DMS 273 (cell line): ENCODE results near the gene CFB.
"Not testable (repeated sequence)": the region's sequence is repeated elsewhere in the genome, so short reads cannot be mapped to it uniquely, and the experiment has no call there.

Experiments
- DNase-seq: peaks from one replicate; lab custom pipeline; 2025; ENCODE audit not compliant: unreplicated experiment; lab: John Stamatoyannopoulos, UW

Gene CFB

GRCh38 chr6:31969712-31970603 is 24.1 kb downstream of the CFB start:
- no peak for DNase-seq

GRCh38 chr6:31970604-31971271 is 24.8 kb downstream of the CFB start:
- peak; percentile 75 for DNase-seq

- DNase-seq, result no peak
Measured at GRCh38 chr6:31971279-31971992, 25.5 kb downstream of the CFB start.

GRCh38 chr6:31971993-31972708 is 26.3 kb downstream of the CFB start, which contains the start of gene DXO:
Gene DXO (minus strand): TSS chr6:31972138. CDS start chr6:31971675, 463 bp downstream.
- peak; percentile 99 for DNase-seq

GRCh38 chr6:31972709-31973350 is 26.9 kb downstream of the CFB start:
- DNase-seq, result no peak

- not testable (repeated sequence) for DNase-seq
Measured at GRCh38 chr6:31976065-31976464, 30.2 kb downstream of the CFB start.

- DNase-seq, result no peak
Measured at GRCh38 chr6:31977816-31978431, 32.0 kb downstream of the CFB start.

- no peak for DNase-seq
Measured at GRCh38 chr6:31978831-31979230, 32.9 kb downstream of the CFB start.

GRCh38 chr6:31979238-31979898 is 33.5 kb downstream of the CFB start:
- DNase-seq, result no peak

GRCh38 chr6:31980195-31980876 is 34.4 kb downstream of the CFB start:
- not testable (repeated sequence) for DNase-seq

- DNase-seq, result not testable (repeated sequence)
Measured at GRCh38 chr6:31980998-31981397, 35.1 kb downstream of the CFB start.

- not testable (repeated sequence) for DNase-seq
Measured at GRCh38 chr6:31981744-31982143, 35.8 kb downstream of the CFB start, which contains the start of gene C4A. Gene C4A (plus strand): TSS chr6:31982057. CDS start chr6:31982108, 51 bp downstream.

- DNase-seq, result not testable (repeated sequence)
Measured at GRCh38 chr6:31989363-31989762, 43.5 kb downstream of the CFB start.

GRCh38 chr6:31994421-31994820 is 48.5 kb downstream of the CFB start:
- not testable (repeated sequence) for DNase-seq

GRCh38 chr6:31996385-31996784 is 50.5 kb downstream of the CFB start:
- not testable (repeated sequence) for DNase-seq
